ENCODE results near the gene PHF21A.
A peak's percentile ranks its signal among the peaks of the same experiment; 100 is the strongest.
"Not testable (repeated sequence)": the region's sequence is repeated elsewhere in the genome, so short reads cannot be mapped to it uniquely, and the experiment has no call there.

The PHF21A gene

GRCh38 chr11:46119352-46120216 is 1.7 kb downstream of the PHF21A start:
- DNase-seq: peak; percentile 60

GRCh38 chr11:46118702-46119351 is 2.4 kb downstream of the PHF21A start:
- DNase-seq: no peak

- DNase-seq: no peak
Measured at GRCh38 chr11:46117842-46118241, 3.4 kb downstream of the PHF21A start.

- not testable (repeated sequence) for DNase-seq
Measured at GRCh38 chr11:46116712-46117037, 4.6 kb downstream of the PHF21A start.

GRCh38 chr11:46116007-46116711 is 5.1 kb downstream of the PHF21A start:
- no peak for DNase-seq

- no peak for DNase-seq
Measured at GRCh38 chr11:46114961-46115360, 6.3 kb downstream of the PHF21A start.

- no peak for DNase-seq
Measured at GRCh38 chr11:46114378-46114777, 6.9 kb downstream of the PHF21A start.

GRCh38 chr11:46112961-46113607 is 8.2 kb downstream of the PHF21A start:
- DNase-seq: peak; percentile 56

- DNase-seq: no peak
Measured at GRCh38 chr11:46108751-46109150, 12.5 kb downstream of the PHF21A start.

- no peak for DNase-seq
Measured at GRCh38 chr11:46107780-46108179, 13.5 kb downstream of the PHF21A start.

- no peak for DNase-seq
Measured at GRCh38 chr11:46107408-46107718, 13.9 kb downstream of the PHF21A start.

- no peak for DNase-seq
Measured at GRCh38 chr11:46106530-46107407, 14.5 kb downstream of the PHF21A start.

GRCh38 chr11:46105926-46106325 is 15.3 kb downstream of the PHF21A start:
- no peak for DNase-seq

- no peak for DNase-seq
Measured at GRCh38 chr11:46105134-46105628, 16.1 kb downstream of the PHF21A start.

GRCh38 chr11:46102843-46103242 is 18.4 kb downstream of the PHF21A start:
- no peak for DNase-seq

- DNase-seq: no peak
Measured at GRCh38 chr11:46100670-46101069, 20.6 kb downstream of the PHF21A start.

GRCh38 chr11:46099963-46100316 is 21.3 kb downstream of the PHF21A start:
- DNase-seq: peak; percentile 30

GRCh38 chr11:46090375-46090774 is 30.9 kb downstream of the PHF21A start:
- DNase-seq: no peak

- DNase-seq: no peak
Measured at GRCh38 chr11:46079662-46080061, 41.6 kb downstream of the PHF21A start.

GRCh38 chr11:46075928-46076327 is 45.3 kb downstream of the PHF21A start:
- no peak for DNase-seq

GRCh38 chr11:46075168-46075567 is 46.1 kb downstream of the PHF21A start:
- peak; percentile 53 for DNase-seq

- DNase-seq: no peak
Measured at GRCh38 chr11:46073632-46074031, 47.6 kb downstream of the PHF21A start.

Measured in EL (cell line).